NCI-H1092 (cell line): ENCODE results near the gene ZNF516.

Source experiments
- DNase-seq: peaks from one replicate; lab custom pipeline; 2025; lab: John Stamatoyannopoulos, UW

The ZNF516 gene

DNA sequence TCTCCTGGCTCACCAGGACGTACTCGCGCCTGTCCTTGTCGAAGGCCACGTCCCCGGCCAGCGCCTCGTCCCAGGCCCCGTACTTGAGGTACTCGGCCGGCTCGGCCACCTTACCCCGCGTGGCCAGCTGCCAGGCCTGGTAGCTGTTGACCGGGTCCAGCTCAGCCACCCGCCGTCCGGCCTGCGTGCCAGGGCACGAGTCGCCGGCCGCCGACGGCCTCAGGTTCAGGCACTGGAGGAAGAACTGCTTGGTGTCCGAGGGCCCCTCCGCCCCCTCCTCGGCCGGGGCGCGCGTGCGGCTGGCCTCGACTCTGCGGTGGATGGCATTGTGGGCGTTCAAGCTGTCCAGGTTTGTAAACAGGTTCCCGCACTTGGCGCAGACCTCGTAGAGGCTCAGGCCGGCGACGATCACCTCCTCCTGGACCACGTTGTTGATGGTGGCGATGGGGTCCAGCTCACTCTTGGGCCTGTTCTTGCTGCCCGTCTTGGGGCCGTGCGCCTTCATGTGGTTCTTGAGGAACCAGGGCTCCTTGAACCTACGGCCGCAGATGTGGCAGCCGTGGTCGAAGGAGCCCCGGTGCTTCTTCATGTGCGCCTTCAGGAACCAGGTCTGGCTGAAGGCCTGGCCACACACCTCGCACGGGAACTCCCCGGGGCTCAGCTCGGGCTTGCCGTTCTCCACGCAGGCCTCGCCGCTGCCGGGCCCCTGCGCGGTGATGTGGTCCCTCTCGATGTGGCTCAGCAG is 53.2 kb downstream of the ZNF516 start:
- no peak for DNase-seq

DNA sequence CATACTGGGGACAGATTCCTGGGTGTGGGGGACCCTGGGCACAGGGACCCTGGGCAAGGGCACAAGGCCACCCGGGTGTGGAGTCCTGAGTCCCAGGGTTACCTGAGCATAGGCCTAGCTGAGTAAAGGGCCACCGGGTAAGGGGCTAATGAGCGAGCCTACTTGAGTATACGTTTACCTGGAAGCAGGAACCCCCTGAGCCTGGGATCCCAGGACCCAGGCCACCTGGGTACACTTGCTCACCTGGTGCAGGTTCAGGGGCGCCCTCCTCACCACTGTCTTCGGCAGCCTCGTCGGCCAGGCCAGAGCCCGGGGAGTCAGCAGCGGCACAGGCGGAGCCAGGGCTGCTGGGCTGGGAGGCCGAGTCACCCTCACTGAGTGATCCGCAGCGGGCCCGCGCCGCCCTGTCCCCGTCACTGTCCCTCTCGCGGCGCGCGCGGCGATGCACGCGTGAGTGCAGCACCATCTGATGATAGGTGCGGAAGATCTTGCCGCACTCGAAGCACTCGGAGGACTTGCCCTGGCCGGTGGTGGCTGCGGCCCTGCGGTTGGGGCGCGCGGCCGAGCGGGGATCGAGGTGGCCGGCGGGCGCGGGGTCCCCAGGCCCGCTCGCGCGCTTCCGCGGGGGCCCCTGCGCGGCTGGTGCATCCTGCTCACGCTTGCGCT is 53.9 kb downstream of the ZNF516 start:
- DNase-seq: no peak

DNA sequence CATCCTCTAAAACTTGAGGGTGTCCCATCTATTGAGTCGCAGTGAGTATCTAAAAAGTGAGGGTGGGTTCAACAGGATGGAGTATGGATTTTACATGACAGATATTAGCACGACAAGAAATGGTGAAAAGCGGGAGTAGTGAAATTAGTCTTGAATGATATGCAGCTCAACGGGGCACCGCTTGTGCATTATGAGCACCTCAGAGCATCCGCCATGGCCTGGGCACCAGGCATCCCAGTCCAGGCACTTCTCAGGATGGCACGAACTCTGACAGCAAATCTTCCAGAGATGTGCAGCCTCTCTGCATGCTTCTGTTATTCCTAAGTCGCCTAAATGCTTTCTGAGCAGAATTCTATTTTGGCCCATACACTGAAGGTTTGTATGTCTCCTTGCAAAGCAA is 57.1 kb downstream of the ZNF516 start:
- no peak for DNase-seq

DNA sequence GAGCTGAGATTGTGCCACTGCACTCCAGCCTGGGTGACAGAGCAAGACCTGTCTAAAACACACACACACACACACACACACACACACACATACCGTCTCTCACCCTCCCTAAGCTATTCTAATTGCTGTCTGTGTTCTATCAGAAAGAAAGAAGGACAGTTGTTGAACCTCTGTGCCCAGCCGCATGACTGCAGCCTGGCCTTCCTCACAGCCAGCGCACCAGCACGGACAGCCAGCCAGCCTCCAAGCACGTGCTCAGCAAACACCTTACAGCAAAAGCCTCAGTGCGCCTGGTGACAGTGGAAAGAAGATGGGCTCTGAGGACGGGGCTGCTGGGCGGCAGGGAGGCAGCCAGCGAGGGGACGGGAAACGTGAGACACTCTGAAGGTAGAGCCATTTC is 58.0 kb downstream of the ZNF516 start:
- no peak for DNase-seq

DNA sequence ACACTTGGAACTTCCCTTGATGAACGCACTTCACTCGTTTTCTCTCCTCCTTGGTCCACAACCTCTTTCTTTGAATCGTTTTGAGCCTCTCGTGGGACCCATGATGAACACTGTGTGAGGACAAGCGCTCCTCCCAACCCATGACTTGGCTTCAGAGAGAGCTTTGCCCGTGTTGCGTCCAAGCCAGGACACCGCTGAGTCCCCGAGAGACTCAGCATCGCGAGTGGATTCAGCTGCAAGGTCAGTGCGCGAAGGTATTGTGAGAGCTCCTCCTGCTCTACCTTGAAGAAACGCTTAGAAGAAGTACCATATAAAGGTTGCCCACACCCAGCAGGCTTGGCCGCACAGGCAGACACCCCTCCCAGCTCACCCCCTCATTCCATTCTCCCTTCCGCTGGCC is 58.7 kb downstream of the ZNF516 start:
- no peak for DNase-seq

DNA sequence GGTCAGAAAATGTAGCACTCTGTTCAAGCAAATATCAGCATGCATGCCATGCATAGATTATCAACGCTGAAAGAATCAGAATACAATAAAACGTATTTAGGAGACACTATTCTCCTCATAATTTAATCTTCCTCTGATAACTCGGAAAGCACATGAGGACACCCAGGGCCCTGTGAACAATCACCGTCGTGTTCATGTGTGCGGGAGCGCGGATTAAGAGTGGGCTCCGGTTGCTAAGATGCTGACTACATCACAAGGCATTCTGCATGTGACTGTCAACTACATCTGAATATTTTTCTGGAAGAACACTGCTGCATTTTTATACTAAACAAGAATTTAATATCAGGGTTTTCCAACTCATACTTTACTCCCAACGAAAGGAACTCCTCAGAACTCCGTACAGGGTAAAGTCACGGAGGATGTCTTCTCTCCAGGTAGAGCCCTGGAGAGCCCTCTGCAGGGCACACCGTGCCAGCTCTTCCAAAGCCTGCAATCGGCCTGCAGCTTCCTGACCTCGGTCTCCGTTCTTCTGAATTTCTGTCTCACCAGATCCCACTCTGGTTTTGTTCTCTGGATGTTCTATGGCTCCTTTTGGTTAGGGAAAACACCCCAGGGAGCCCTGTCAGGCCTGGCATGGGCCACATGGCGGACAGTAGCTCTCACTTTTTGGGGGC is 59.6 kb downstream of the ZNF516 start:
- DNase-seq: no peak

DNA sequence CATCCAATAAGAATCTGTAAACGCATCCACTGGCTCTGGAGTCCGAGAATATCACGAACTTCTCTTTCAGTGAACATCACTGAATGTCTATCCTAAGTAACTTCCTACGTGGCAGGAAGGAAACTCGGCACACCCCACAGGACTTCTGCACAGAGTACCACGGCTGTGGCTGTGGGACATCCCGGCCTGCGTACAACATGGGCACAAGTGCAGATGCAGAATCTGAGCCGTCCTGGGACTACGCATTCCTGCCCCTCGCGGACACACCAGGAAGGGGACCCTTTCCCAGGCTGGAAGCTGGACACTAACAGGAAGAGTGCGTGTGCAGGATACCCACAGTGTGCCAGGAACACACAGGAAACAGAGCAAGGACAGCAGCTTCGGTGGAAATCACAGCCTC is 60.6 kb downstream of the ZNF516 start:
- DNase-seq: no peak

DNA sequence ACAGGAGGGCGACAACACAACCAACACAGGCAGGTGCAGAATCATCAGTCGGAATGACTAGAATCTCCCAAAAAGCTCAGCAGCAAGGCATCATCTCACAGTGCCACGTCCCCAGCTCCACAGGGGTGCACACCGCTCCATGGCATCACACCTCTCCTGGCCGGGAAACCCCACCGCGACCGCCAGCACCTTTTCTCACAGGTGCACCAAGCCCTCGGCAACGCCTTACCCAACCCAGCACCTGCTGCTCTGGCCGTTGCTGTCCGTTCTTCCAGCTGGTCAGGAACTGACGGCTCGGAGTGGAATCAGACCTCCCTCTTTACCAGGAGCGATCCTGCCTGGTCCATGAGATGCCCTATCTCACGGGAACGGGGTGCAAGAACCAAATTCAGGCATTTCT is 61.3 kb downstream of the ZNF516 start:
- DNase-seq: no peak

DNA sequence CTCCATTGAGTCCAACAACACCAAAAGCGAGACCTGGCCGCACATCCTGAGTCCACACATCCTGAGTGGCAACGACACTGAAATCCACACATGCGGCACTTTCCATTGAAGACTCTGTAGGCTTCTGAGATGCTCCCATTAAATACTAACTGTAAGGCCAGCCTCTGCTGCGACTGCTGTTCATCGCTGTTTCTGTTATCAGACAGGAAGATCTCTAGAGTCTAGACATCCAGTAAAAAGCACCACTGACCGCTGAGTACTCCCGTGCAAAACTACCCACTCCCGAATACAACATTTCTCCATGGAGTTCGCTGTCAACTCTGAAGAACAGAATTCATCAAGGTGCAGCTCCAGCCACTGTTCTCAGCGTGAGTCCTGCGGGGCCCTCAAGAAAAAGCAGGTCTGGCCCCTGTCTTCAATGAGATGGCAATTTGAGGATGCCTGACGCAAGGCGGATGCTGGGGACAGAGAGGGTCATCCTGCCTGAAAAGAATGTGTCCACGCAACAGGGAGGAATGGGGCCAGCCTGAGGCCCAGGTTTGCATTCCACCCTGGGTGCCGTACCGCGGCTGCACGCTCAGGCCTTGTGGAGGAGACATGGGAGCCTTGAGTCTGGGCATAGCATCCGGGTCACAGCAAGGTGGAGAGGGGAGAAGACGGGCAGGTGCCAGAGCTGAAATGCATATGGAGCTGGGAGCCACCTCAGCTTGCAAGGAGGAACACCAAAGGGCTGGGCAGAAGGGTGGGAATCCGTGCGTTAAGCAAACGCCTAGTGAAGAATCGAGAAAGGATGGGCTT is 61.9 kb downstream of the ZNF516 start:
- no peak for DNase-seq

DNA sequence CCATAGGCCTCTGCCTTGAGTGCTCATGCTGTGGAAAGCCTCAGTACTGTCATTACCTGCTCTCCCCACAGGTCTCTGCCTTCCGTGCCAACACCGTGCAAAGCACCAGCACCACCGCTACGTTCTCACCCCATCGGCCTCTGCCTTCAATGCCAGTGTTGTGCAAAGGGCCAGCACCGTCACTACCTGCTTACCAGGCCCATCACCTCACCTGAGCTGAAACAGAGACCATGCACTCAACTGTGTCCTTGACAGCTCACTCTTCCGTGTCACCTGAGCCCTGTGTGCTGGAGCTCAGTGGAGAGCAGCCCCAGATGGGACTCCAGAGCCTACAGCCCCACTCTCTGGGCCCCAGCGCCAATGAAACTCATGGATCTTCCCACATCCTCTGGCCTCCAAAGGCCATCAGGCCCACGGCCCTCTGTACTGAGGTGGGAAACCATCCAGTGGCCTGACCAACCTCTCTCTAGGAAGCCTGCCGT is 62.7 kb downstream of the ZNF516 start:
- no peak for DNase-seq

DNA sequence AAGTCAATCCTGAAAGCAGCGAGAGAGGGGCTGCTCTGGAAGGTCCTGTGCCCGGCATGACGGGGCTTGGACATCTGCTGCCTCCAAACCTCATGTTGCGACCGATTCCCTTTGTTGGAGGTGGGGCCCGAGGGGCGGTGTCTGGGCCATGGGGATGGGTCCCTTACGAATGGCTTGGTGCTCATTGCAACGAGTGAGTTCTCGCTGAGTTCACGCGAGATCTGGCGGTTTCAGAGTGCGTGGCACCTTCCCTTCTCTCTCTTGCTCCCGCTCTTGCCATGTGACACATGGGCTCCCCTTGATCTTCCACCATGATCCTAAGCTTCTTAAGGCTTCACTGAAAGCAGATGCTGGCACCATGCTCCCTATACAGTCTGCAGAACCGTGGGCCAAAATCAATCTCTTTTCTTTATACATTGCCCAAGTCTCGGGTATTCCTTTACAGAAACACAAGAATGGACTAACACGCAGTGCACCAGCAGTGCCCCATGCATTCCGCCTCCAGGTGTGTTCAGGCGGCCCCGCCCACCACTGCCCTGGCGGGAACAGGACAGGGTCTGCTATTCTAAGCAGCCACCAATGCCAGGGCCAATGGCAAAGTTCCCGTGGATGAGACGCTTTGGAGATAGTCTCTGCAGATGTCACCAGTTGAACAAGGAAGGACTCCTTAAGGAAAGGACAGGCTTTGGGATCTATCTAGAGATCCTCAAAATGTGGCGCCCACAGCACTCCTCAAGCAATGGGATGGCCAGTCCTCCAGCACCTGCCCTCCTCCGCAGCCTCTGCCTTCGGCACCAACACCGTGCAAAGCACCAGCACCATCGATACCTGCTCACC is 63.4 kb downstream of the ZNF516 start:
- DNase-seq: no peak

DNA sequence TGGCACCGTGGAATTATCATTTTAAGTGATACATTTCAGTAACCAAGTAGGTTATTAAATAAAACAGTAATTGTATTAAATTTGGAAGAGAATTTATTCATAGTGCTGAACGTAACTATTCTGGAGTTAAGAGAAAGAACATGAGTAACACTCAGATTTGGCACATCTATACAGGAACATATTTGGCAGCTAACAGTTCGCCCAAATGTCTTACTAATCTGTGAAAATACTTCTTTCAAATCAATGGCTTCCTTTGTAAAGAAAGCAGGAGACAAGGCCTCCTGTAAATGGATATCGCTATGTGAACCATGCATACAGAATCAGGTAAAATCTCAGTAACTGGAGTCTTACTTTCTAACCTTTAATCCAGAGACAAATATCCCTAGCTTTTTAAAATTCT is 64.4 kb downstream of the ZNF516 start:
- DNase-seq: no peak

DNA sequence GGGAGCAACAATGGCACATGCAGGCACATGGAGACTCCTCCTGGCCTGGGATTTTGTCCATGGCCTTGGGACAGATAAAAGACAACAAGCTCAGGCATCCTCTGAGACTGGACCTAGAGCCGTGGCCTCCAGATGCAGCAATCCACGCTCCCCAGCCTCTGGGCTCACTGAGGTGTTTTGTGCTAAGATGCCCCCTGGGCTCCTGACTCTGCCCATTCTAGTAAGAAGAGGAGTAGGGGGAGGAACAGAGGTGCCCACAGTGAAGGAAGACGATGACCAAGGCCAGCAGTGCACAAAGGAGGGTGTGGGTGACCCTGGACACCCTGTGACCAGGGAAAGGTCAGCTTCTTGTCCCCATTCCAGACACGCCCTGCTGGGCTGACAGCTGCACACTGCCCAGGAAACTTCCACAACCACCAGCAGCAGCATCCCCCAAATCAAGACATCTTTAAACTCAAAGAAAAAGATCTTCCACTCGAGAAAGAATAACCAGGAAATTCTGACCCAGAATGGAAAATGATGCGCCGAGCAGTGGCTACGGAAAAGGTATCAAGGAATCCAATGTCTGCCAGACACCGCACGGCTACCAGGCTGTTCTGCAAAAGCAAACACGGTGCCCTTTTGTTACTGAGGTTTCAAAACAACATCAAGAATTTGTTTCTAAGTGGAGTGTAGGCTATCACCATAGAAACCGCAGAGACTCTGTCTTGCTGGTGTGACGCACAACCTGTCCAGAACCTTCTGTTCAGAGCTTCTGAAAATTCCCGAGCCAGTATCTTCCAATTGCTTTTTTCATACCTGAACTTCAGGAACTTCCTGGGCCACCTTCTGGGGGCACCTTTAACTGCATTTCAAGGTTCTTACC is 65.5 kb downstream of the ZNF516 start:
- no peak for DNase-seq

DNA sequence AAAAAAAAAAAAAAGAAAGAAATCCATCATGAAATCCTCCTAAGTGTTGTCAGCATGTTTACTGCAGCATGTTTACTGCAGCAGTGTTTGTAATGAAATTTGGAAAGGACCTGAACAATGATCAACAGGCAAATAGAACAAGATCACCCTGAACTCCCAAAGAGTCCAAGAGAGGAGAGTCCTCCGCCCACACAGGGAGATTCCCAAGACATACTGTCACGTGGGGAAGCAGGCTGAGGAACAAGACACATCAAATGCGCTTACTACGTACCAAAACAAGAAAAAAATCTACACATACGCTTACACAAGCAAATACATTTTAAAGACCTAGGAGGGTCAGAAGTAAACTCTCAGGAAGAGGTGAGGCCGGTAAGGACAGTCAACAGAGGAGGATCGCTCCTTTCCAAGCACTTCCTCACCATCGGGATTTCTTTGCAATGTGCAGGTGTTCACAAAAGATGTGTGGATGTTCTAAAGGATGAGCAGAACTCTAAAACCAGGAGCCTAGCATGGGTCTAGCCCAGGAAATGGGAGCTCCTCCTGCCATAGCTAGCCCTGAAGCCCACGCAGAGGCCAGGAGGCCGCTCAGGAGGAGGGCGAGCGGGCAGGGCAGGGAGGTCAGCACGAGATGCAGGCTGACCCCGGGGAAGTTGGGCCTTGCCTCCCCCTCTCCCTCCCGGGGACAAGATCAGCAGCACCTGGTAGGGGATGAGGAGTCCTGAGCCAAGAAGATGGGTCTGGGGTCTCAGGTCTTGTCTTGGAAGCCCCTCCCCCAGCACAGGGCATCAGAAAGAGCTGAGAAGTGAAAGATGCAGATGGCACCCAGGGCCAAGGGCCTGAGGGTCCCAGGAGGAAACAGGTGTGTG is 66.4 kb downstream of the ZNF516 start:
- DNase-seq: no peak

DNA sequence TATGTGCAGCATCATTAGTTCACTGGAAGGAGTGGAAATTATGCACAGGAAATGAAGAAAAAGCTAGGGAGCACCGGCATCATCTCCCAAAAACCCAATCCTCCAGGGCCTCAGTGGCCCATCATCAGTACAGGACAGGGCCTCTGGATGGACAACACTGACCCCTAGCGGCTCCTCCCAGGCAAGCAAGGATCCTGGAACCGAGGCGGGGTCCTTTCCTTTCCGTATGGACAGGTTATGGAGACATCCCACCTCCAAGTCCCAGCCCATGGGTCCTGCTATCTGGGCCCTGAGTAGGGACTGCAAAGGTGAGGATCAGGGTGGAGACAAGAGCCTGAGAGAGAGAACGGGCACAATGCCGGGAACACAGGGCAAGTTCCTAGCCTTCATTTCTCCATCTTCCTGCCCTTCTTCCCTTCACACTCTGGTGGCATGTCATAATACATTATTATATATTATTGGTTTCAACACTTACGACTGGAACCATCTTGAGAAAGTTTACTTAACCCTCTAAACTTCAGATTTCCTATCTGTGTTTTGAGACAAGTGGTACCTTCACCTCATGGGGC is 68.2 kb downstream of the ZNF516 start:
- no peak for DNase-seq

DNA sequence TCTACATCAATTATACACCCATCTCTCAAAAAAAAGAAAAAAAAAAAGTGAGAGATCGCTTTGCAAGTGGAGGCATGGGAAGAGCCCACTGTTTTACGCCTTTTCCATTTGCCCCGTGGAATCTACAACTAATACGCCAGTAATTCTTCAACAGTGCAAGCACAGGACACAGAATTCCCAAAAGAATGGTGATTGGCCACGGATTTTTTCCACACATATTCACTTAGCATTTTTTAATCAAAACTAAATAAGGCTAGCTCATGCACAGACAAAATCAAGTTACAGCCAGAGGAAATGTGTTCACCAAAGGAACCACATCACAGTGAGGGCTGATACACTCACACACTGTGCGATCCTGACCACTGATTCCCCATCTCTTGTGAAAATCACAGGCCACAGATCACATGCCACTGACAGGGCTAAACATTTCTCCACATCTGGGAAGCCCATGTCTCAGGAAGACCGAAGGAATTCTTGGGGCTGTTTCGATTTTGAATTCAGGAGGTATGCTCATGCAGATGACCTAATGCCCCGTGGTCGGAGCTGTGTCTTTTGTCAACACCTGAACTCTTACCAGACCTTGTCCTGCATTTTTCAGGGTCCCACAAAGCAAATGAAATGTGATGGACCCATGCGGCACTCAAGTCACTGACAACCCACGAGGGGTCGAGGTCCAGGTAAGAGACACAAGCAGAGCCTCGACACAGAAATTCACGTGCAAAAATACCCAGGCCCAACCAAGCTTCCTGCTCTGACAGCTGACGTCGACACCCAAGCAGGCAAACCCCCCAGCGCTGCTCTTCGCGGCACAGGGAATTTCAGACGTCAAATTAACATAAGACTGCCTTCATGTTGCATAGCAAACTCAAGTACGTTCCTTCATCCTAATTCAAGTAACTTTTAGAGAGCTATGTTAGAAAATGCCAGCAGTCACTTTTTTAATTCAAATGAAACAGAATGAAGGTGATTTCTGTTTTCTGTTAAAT is 69.6 kb downstream of the ZNF516 start:
- no peak for DNase-seq

DNA sequence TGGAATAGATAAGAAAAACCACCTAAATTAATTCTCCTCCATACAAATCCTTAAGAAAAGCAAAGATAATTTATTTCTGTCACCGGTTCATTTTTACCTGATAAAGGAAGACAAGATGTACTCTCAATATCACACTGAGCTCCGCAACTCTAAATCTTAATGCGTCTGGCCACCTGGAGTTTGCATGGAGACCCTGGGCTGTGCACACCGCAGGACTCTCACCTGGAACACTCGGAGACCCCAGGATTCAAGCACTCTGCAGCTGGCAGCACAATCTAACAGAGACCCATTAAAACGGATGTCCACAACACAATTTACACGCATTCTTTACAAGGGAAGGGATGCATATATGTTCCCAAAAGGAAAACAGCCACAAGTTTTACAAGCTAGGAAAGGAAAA is 72.2 kb downstream of the ZNF516 start:
- DNase-seq: no peak

DNA sequence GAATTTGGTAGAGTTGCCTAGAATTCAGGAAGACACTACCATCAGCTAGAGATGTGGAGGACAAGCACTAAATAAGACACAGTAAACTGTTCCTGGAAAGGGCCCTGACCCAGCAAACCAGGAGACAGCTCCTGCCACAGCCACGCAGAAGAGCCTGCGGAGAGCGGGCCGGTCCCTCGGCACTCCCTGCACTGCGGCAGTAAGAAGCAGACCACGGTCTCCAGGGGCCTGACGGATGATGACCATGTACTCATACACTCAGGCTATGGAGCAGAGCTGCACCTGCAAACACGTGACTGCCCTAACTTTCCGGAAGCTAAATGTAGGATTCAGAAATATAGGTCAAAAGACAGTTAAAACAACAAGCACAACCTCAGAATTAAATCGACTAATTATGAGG is 72.9 kb downstream of the ZNF516 start:
- DNase-seq: no peak
